ENCODE measurements around the gene GZMH. TPM values are rescaled to one million over a fixed set of nuclear protein-coding genes. Genes with fewer than 3 reads are reported as not detected.

GZMH gene
- total RNA-seq, 4 donors from 2014 or later, result not detected

GRCh38 chr14:24612196-24612595 lies 2.7 kb upstream of the GZMH start:
- H3K27me3 ChIP-seq, result no peaks in the 10 kb centered on the region
- in situ Hi-C loops (cut with MboI; ENCODE audit: low sequenced_read_pairs in 4 of 4) (no loop called here), intact Hi-C loops (cut with DNase I; ENCODE audit: low total_unique reads) (no loop called here)
- no peaks in the 10 kb centered on the region for H3K4me1 ChIP-seq
- no peak overlapping the region for H3K4me3 ChIP-seq
- DNase-seq, result no peak
- no peaks in the 10 kb centered on the region for H3K9me3 ChIP-seq
- ATAC-seq, result no peak
- H3K36me3 ChIP-seq, result no peaks in the 10 kb centered on the region
- H3K27ac ChIP-seq, result no peak overlapping the region
- TF ChIP-seq POLR2A (IDR thresholded peaks at IDR 0.05) (no peak), CTCF (IDR thresholded peaks at IDR 0.05 in 4 of 5, conservative IDR thresholded peaks at IDR 0.05 in 1 of 5) (no peak)

DNA sequence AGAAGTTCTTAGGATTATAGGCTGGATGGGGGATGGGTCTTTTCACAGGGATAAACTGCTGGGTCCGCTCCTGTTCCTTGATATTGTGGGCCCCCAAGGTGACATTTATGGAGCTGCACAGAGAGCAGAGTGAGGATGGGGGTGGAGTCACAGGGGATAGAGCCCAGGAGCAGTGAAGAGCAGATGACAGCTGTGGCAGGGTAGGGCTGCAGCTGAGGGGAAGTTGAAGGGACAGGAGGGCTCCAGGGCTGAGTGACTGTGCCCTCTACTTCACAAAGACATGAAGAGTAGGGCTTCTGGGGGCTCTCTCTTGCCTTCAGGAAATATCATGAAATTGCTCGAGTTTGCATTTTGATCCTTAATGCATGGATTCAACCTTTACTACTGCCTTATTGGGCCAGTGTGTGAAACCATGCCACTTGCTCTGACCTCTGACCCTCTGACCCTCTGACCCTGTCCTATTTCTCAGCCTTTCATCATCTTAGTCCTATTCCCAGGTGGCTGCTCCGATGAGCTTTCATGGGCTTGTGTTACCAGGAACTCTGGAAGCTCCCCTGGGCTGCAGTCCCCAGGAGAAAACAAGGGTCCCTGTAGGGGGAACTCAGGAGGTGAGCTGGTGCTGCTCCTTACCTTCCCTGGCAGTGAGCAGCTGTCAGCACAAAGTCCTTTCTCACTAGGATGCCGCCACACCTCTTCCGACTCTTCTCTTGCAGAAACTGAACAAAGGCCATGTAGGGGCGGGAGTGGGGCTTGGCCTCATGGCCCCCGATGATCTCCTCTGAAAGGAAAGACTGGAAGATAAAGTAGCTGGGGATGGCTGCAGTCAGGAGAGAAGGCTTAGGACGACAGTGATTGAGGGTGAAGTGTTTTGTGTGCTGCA lies 1.6 kb downstream of the GZMH start:
- in situ Hi-C loops (cut with MboI; ENCODE audit: low sequenced_read_pairs in 4 of 4), result no loop called here
- Histone ChIP-seq H3K9me3 (no peaks in the 10 kb centered on the region), H3K27me3 (no peaks in the 10 kb centered on the region), H3K4me3 (no peak overlapping the region), H3K27ac (no peak overlapping the region), H3K4me1 (no peaks in the 10 kb centered on the region), H3K36me3 (no peaks in the 10 kb centered on the region)
- no peak for TF ChIP-seq POLR2A (IDR thresholded peaks at IDR 0.05)
- no peak for TF ChIP-seq CTCF (IDR thresholded peaks at IDR 0.05 in 4 of 5, conservative IDR thresholded peaks at IDR 0.05 in 1 of 5)
- ATAC-seq (no peak), DNase-seq (no peak)
- intact Hi-C loops (cut with DNase I; ENCODE audit: low total_unique reads), result loop anchor here (5.0 kb wide), 1 partner anchor 69 kb away; no protein-coding TSS in a partner anchor

DNA sequence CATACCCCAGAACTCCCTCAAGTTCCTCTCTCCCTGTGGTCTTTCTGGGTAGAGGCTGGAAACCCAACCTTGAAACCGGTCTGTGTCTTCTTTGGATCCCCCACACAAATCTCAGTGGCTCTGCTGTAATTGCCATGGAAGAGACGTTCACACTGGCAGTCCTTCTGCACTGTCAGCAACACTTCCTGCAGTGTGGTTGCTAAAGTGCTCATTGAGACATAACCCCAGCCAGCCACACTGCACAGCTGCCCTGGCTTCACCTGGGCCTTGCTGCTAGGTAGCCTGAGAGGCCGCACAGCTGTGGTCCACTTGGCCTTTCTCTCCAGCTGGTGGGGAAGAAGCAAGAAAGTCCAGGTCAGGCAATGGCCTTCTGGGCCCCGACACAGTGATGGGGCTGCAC lies 2.4 kb downstream of the GZMH start:
- Histone ChIP-seq H3K27me3 (no peaks in the 10 kb centered on the region), H3K36me3 (no peaks in the 10 kb centered on the region), H3K4me1 (no peaks in the 10 kb centered on the region), H3K27ac (no peak overlapping the region), H3K4me3 (no peak overlapping the region), H3K9me3 (no peaks in the 10 kb centered on the region)
- TF ChIP-seq CTCF (IDR thresholded peaks at IDR 0.05 in 4 of 5, conservative IDR thresholded peaks at IDR 0.05 in 1 of 5) (no peak), POLR2A (IDR thresholded peaks at IDR 0.05) (no peak)
- intact Hi-C loops (cut with DNase I; ENCODE audit: low total_unique reads) (loop anchor here (5.0 kb wide), 1 partner anchor 70 kb away; no protein-coding TSS in a partner anchor), in situ Hi-C loops (cut with MboI; ENCODE audit: low sequenced_read_pairs in 4 of 4) (no loop called here)
- DNase-seq, result no peak
- ATAC-seq, result no peak

DNA sequence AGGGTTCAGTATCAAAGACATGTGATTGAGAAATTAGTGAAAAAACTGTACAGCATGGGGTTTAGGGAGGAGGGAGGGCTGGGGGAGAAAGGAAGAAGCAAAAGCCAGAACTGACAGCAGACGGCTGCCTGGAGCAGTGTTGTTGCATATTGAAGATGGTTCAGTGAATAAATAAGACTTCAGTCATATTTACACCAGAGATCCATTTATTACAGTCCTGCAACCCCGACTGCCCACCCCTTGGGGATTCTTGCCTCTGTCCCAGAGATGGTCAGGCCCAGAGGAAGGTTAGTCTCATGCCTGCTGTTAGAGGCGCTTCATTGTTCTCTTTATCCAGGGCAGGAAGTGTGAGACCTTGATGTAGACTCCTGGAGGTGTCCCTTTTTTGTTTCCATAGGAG lies 3.2 kb downstream of the GZMH start:
- DNase-seq (no peak), ATAC-seq (no peak)
- H3K36me3 ChIP-seq, result no peaks in the 10 kb centered on the region
- H3K27ac ChIP-seq, result no peak overlapping the region
- H3K4me3 ChIP-seq, result no peak overlapping the region
- H3K27me3 ChIP-seq, result no peaks in the 10 kb centered on the region
- intact Hi-C loops (cut with DNase I; ENCODE audit: low total_unique reads) (loop anchor here (5.0 kb wide), 1 partner anchor 71 kb away; no protein-coding TSS in a partner anchor), in situ Hi-C loops (cut with MboI; ENCODE audit: low sequenced_read_pairs in 4 of 4) (no loop called here)
- no peaks in the 10 kb centered on the region for H3K9me3 ChIP-seq
- no peaks in the 10 kb centered on the region for H3K4me1 ChIP-seq
- TF ChIP-seq POLR2A (IDR thresholded peaks at IDR 0.05), result no peak
- TF ChIP-seq CTCF (IDR thresholded peaks at IDR 0.05 in 4 of 5, conservative IDR thresholded peaks at IDR 0.05 in 1 of 5), result no peak

Measured in gastrocnemius medialis (tissue), 4 donors.